HEK293T (cell line): ENCODE data around the gene AOC1.

ENCODE experiments used
- ARNT ChIP-seq: fragments of 450-650 bp; IDR thresholded peaks from 2 replicates; pipeline ENCODE4 v1.6.1; 2017; ENCODE audit warnings: mild to moderate bottlenecking
- BHLHE40 ChIP-seq: fragments of 450-650 bp; IDR thresholded peaks from 2 replicates; pipeline ENCODE4 v1.6.1; 2016; ENCODE audit warnings: mild to moderate bottlenecking, moderate library complexity, borderline replicate concordance
- ELF4 ChIP-seq: fragments of 450-650 bp; IDR thresholded peaks from 2 replicates; pipeline ENCODE4 v1.6.1; 2017; ENCODE audit warnings: antibody characterized with exemption
- FOXK2 ChIP-seq: fragments of 450-650 bp; IDR thresholded peaks from 2 replicates; pipeline ENCODE4 v1.6.1; 2016; ENCODE audit warnings: mild to moderate bottlenecking
- FOXM1 ChIP-seq: fragments of 450-650 bp; IDR thresholded peaks from 2 replicates; pipeline ENCODE4 v1.6.1; 2017; ENCODE audit warnings: mild to moderate bottlenecking, borderline replicate concordance
- HDGF ChIP-seq: fragments of 450-650 bp; IDR thresholded peaks from 2 replicates; pipeline ENCODE4 v1.6.1; 2017; ENCODE audit warnings: antibody characterized with exemption, borderline replicate concordance
- LEF1 ChIP-seq: fragments of 450-650 bp; IDR thresholded peaks from 2 replicates; pipeline ENCODE4 v1.6.1; 2017; ENCODE audit warnings: mild to moderate bottlenecking, borderline replicate concordance
- PKNOX1 ChIP-seq: fragments of 450-650 bp; IDR thresholded peaks from 2 replicates; pipeline ENCODE4 v1.6.1; 2016
- SP1 ChIP-seq: fragments of 450-650 bp; IDR thresholded peaks from 2 replicates; pipeline ENCODE4 v1.6.1; 2017
- SUZ12 ChIP-seq: fragments of 450-650 bp; IDR thresholded peaks from 2 replicates; pipeline ENCODE4 v1.6.1; 2016; ENCODE audit warnings: mild to moderate bottlenecking
- TARDBP ChIP-seq: fragments of 450-650 bp; IDR thresholded peaks from 2 replicates; pipeline ENCODE4 v1.6.1; 2016
- ZNF384 ChIP-seq: fragments of 450-650 bp; IDR thresholded peaks from 2 replicates; pipeline ENCODE4 v1.6.1; 2016

- TF ChIP-seq FOXK2 = no peak
- TF ChIP-seq TARDBP = no peak
- TF ChIP-seq SUZ12 = no peak
- no peak for TF ChIP-seq ZNF384
- TF ChIP-seq LEF1 = no peak
- no peak for TF ChIP-seq FOXM1
- no peak for TF ChIP-seq PKNOX1
- TF ChIP-seq BHLHE40 = no peak
- TF ChIP-seq ELF4 = no peak
- TF ChIP-seq SP1 = no peak
- TF ChIP-seq ARNT = no peak
- TF ChIP-seq HDGF = no peak
Observed at GRCh38 chr7:150891740-150892139, 39.4 kb downstream of the AOC1 start.
